Ectodermal cell (in vitro differentiated cells): ENCODE data around the gene MTMR12.
"Not testable (repeated sequence)": the region's sequence is repeated elsewhere in the genome, so short reads cannot be mapped to it uniquely, and the experiment has no call there.

Source experiments
- H3K27ac ChIP-seq: 2 replicates; pipeline ENCODE4 v1.7.0; 2013; ENCODE audit warnings: mild to moderate bottlenecking, low read depth, low read length; ENCODE audit not compliant: insufficient read depth, poor library complexity, severe bottlenecking
- H3K27me3 ChIP-seq: 2 replicates; pipeline ENCODE4 v1.7.0; 2013; ENCODE audit warnings: mild to moderate bottlenecking, low read length; ENCODE audit not compliant: insufficient read depth, control insufficient read depth, poor library complexity, severe bottlenecking
- H3K36me3 ChIP-seq: one replicate; pipeline ENCODE4 v1.7.0; 2013; ENCODE audit warnings: low read length; ENCODE audit not compliant: control insufficient read depth, insufficient read depth
- H3K4me1 ChIP-seq: one replicate; pipeline ENCODE4 v1.7.0; 2013; ENCODE audit warnings: low read length; ENCODE audit not compliant: control insufficient read depth, insufficient read depth
- H3K4me3 ChIP-seq: 2 replicates; pipeline ENCODE4 v1.7.0; 2013; ENCODE audit warnings: low read depth, low read length, control low read depth; ENCODE audit not compliant: insufficient read depth
- H3K9me3 ChIP-seq: 2 replicates; pipeline ENCODE4 v1.7.0; 2013; ENCODE audit warnings: mild to moderate bottlenecking, low read length, moderate library complexity; ENCODE audit not compliant: control insufficient read depth
- WGBS, 2 experiments: methylation state at CpG; one replicate each; pipeline ENCODE4 v1.1.7; 2013; ENCODE audit warnings: missing lambda C conversion rate in 2 of 2; 5-methylcytosine and 5-hydroxymethylcytosine counted together

The MTMR12 gene

DNA sequence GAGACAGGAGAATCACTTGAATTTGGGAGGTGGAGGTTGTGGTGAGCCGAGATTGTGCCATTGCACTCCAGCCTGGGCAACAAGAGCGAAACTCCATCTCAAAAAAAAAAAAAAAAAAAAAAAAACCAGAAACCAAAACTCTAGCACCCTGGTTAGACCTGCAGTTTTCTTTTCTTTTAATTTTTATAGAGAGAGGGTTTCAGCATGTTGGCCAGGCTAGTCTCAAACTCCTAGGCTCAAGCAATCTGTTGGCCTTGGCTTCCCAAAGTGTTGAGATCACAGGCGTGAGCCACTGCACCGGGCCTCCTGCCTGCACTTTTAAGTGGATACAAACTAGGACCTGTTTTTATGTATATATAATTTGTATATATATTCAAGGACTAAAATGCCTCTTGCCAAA, 12.9 kb upstream of the MTMR12 start:
- H3K27ac ChIP-seq, result no peak overlapping the region
- no peaks in the 10 kb centered on the region for H3K9me3 ChIP-seq
- no peaks in the 10 kb centered on the region for H3K4me1 ChIP-seq
- no peaks in the 10 kb centered on the region for H3K27me3 ChIP-seq
- H3K4me3 ChIP-seq, result no peak overlapping the region
- no peaks in the 10 kb centered on the region for H3K36me3 ChIP-seq
- WGBS, 2 experiments, result 95 to 100% methylated on average over 2 to 3 of the region's 4 CpGs

DNA sequence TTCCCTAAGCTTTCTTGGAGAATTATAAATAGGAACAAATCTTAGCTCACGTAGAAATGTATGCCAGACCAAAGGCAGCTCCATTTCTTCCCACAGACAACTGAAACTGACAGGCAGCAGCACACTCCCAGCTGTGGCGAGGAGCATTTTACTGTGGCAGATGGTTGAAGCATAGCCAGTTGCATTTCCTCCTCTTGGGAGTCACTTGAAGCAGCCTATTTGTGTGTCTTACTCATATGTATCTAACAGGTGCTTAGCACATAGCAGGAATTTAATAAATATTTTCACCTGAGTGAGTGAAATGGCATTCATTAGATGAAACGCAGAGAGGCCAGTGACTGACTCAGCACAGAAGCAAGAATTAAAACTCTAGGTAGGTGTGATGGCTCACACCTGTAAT, 12.3 kb upstream of the MTMR12 start:
- Histone ChIP-seq H3K27ac (no peak overlapping the region), H3K9me3 (no peaks in the 10 kb centered on the region), H3K36me3 (no peaks in the 10 kb centered on the region), H3K4me3 (no peak overlapping the region), H3K27me3 (no peaks in the 10 kb centered on the region), H3K4me1 (no peaks in the 10 kb centered on the region)
- WGBS, 2 experiments, result 94 to 95% methylated on average over 3 of the region's 3 CpGs

DNA sequence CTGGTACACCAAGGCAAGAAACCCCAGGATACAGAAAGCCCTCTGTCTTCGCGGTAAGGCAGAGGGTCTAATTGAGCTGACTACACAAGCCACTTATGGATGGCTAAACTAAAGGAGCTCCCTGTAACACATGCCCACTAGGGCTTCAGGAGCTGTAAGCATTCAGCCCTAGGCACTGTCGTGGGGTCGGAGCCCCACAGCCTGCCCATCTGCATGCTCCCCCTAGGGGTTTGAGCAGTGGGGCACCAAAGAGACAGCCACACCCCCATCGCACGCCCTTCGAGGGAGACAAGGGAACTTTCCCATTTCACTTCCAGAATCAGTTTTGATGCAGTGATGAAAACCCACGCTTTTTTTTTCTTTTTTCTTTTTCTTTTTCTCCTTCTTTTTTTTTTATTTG, 11.0 kb upstream of the MTMR12 start:
- Histone ChIP-seq H3K27ac (no peak overlapping the region), H3K4me3 (no peak overlapping the region), H3K36me3 (no peaks in the 10 kb centered on the region), H3K4me1 (no peaks in the 10 kb centered on the region), H3K9me3 (no peaks in the 10 kb centered on the region), H3K27me3 (no peaks in the 10 kb centered on the region)
- 73 to 81% methylated on average over 8 of the region's 8 CpGs for WGBS, 2 experiments

DNA sequence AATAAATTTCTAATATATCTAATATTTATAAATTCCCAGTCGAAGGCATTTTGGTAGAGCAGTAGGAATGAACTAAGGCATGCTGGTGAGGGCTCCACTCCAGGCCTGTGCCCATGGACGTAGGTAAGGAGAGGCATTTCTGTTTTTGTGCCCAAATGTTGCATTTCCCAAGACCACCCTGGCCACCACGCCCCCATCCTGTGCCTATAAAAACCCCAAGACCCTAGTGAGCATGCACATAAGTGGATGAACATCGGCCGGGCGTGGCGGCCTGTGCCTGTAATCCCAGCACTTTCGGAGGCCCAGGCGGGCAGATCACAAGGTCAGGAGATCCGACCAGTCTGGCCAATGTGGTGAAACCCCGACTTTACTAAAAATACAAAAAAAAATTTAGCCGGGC, 10.1 kb upstream of the MTMR12 start:
- 90 to 95% methylated on average over 11 to 12 of the region's 12 CpGs for WGBS, 2 experiments
- no peak overlapping the region for H3K27ac ChIP-seq
- no peaks in the 10 kb centered on the region for H3K4me1 ChIP-seq

DNA sequence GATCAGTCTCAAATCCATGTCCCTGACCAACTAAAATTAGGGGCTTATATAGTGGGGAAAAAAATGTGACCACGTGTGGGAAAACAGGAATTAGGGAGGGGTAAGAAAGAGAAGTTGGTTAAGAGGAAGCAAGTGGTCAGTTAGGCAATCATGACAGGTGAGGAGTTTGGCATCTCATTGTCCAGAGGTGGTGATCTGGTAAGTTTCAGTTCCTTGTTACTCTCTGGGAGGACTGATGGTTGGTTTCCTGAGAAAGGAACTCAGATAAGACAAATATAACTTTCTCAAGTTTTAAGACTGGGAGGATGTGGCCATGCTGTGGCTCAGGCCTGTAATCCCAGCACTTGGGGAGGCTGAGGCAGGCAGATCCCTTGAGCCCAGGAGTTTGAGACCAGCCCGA, 9.0 kb upstream of the MTMR12 start:
- H3K4me1 ChIP-seq, H3K9me3 ChIP-seq, H3K4me3 ChIP-seq, H3K27me3 ChIP-seq, H3K36me3 ChIP-seq, H3K27ac ChIP-seq: not testable (repeated sequence)
- WGBS, 2 experiments, result 87 to 91% methylated on average over 2 of the region's 2 CpGs

More for the DNA sequence above, 10.1 kb upstream of the MTMR12 start:
- no peaks in the 10 kb centered on the region for H3K36me3 ChIP-seq
- H3K27me3 ChIP-seq, result no peaks in the 10 kb centered on the region
- no peak overlapping the region for H3K4me3 ChIP-seq
- H3K9me3 ChIP-seq, result no peaks in the 10 kb centered on the region

DNA sequence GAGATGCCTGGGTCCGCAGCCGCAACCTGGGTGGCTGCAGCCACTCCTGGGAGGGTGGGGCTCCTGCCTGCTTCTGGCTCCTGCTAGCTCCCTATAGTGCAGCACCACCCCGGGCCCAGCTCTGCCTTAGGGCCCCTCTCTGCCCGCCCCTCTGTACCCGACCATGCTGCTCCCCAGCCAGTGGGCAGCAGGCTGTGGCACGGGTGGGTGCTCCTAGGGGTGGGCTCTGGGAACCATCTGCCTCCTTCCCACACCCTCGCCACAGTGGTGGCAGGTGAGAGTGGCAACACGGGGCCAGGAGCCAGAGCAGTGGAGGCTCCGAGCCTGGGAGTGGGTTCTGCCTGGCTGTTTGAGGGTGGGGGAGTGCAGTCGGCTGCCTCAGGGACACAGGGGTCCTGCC, 7.8 kb upstream of the MTMR12 start:
- no peak overlapping the region for H3K27ac ChIP-seq
- H3K4me3 ChIP-seq, result no peak overlapping the region
- H3K36me3 ChIP-seq, result no peaks in the 10 kb centered on the region
- H3K27me3 ChIP-seq, result no peaks in the 10 kb centered on the region
- 91 to 95% methylated on average over 10 of the region's 10 CpGs for WGBS, 2 experiments
- H3K4me1 ChIP-seq, result no peaks in the 10 kb centered on the region
- H3K9me3 ChIP-seq, result no peaks in the 10 kb centered on the region

DNA sequence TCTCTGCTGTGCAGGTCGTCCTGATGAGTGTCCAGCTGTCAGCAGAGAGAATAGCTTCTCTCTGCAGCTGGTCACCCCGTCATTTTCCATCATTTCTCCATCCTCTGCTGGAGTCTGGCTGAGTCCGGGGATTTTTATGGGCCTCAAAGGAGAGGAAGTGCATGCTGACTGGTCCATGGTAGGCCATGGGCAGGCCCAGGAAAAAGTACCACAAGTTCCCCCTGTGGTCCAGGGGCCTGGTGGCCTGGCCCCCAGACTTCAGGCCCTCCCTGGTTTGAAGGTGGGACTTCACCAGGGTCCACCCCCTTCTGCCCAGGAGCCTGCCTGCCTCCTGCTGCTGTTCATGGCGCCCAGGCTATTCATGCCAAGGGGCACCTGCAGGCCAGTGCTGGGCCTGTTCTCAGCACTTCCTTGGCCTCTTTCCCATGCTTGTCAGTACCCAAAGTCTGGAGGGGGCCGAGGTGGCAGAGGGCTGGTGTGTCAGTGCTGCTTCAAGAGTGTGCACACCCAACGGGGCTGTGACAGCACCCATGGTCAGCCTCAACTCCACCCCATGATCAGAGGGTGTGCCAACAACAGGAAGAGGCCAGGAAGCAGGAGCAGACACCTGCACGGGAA, 7.3 kb upstream of the MTMR12 start:
- WGBS, 2 experiments, result 89 to 90% methylated on average over 7 of the region's 7 CpGs
- Histone ChIP-seq H3K4me3 (no peak overlapping the region), H3K9me3 (no peaks in the 10 kb centered on the region), H3K4me1 (no peaks in the 10 kb centered on the region), H3K27ac (no peak overlapping the region), H3K27me3 (no peaks in the 10 kb centered on the region), H3K36me3 (no peaks in the 10 kb centered on the region)

DNA sequence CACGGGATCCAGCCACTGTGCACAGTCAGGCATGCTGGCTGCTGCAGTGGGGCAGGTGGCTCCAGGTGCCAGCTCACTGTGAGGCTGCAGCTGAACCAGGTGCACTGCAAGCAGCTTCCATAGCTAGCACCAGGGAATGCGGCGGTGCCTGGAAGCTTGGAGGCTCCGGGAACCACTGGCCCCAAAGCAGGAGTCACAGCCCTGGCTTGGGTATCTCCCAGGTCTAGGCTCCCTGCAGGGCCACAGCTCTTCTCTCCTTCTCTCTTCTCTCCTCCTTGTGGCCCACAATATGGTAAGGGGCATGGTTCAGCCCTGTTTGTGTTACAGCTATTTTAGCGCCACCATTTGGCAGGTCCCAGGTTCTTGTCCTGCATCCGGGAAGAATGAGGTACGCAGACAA, 6.7 kb upstream of the MTMR12 start:
- Histone ChIP-seq H3K4me3 (no peak overlapping the region), H3K36me3 (no peaks in the 10 kb centered on the region), H3K27me3 (no peaks in the 10 kb centered on the region), H3K27ac (no peak overlapping the region), H3K4me1 (no peaks in the 10 kb centered on the region), H3K9me3 (no peaks in the 10 kb centered on the region)
- 79 to 81% methylated on average over 7 of the region's 7 CpGs for WGBS, 2 experiments

DNA sequence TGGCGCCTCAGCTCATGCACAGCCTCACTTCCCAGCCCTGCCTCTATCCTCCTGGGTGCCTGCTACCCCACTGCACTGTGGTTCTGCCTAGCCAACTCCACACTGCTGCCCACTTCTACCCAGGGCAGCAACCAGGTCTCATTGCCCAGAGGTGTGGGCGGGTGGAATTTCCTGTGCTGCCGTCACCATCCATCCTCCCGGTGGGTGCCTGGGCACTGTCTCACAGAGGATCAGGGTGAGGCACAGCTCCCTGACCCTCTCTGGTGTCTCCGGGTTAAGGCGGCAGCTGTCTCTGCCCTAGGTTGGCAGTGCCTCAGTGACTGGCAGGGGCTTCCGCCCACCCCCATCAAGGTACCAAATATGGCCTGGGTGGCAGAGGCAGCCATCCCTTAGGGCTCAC, 4.3 kb upstream of the MTMR12 start:
- H3K36me3 ChIP-seq, result no peaks in the 10 kb centered on the region
- no peaks in the 10 kb centered on the region for H3K4me1 ChIP-seq
- WGBS, 2 experiments, result 91 to 94% methylated on average over 7 of the region's 7 CpGs
- no peaks in the 10 kb centered on the region for H3K9me3 ChIP-seq
- H3K27me3 ChIP-seq, result no peaks in the 10 kb centered on the region
- H3K4me3 ChIP-seq, result no peak overlapping the region
- H3K27ac ChIP-seq, result no peak overlapping the region

DNA sequence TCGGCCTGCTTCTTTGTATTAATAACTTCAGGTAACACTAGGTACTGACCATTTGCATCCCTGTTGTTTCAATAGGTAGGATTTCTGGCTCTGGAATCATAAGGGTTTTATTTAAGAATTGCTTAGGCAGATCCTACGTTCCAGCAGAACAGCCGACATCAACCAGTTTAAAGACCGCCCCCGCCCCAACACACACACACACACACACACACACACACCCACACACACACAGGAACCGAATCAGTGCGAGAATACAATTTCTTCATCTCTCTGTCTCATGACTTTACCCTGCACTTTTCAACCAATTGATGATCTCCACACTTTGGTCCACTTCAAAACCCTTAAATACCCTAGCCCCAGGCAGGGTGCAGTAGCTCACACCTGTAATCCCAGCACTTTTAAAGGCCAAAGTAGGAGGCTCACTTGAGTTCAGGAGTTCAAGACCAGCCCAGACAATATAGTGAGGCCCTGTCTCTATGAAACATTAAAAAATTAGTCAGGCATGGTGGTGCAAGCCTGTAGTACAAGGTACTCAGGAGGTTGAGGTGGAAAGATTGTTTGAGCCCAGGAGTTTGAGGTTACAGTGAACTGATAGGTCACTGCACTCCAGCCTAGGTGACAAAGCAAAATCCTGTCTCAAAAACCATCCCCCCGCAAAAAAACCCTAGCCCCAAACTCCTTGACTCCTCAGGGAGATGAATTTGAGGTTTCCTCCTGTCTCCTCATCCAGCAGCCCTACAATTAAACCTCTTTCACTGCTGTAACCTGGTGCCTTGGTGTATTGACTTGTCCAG, 2.7 kb upstream of the MTMR12 start:
- Histone ChIP-seq H3K27me3 (no peaks in the 10 kb centered on the region), H3K9me3 (no peaks in the 10 kb centered on the region), H3K4me3 (no peak overlapping the region), H3K36me3 (no peaks in the 10 kb centered on the region), H3K4me1 (no peaks in the 10 kb centered on the region), H3K27ac (no peak overlapping the region)
- 90 to 92% methylated on average over 8 of the region's 8 CpGs for WGBS, 2 experiments
